IMR-90 (cell line): ENCODE measurements around the gene SLC6A2. TPM values are rescaled to one million over a fixed set of nuclear protein-coding genes. Genes with fewer than 3 reads are reported as not detected.

Experiments used
- ATAC-seq: fragments of 200-7000 bp; cut with Tn5 transposase; 2 replicates; pipeline ENCODE4 v1.9.1; 2020; ENCODE audit warnings: low read depth, mild to moderate bottlenecking, moderate library complexity
- BruUV-seq: library from RNA; stranded (reverse); fragments of 400-500 nt; replicated peaks from 2 replicates; lab custom pipeline; 2021; lab: Mats Ljungman, UMichigan
- CTCF ChIA-PET: fragments of 300-600 bp; formaldehyde crosslinking; extraction: SDS; loops from one replicate; lab custom pipeline; 2021; ENCODE audit warnings: antibody characterized with exemption; lab: Yijun Ruan, JAX
- POLR2A ChIA-PET: fragments of 300-600 bp; sonication (Branson Sonifier 250); formaldehyde crosslinking; loops from one replicate; lab custom pipeline; 2022; ENCODE audit warnings: antibody characterized with exemption; ENCODE audit not compliant: unreplicated experiment; lab: Charles Lee
- DNase-seq: peaks from one replicate; pipeline ENCODE4 v3.0.0; 2013
- H2AFZ ChIP-seq: replicated peaks from 2 replicates; pipeline ENCODE3; 2013; ENCODE audit warnings: low read length, mild to moderate bottlenecking; ENCODE audit not compliant: poor library complexity
- H2AK5ac ChIP-seq: 2 replicates; pipeline ENCODE4 v1.6.1; 2013; ENCODE audit warnings: low read depth, low read length, inconsistent platforms
- H2AK9ac ChIP-seq: replicated peaks from 2 replicates; pipeline ENCODE3; 2013; ENCODE audit warnings: mild to moderate bottlenecking, low read depth, low read length, moderate library complexity; ENCODE audit not compliant: poor library complexity
- H2BK120ac ChIP-seq: 2 replicates; pipeline ENCODE4 v1.6.1; 2013; ENCODE audit warnings: low read depth, low read length, inconsistent platforms
- H2BK15ac ChIP-seq: 3 replicates; pipeline ENCODE4 v1.6.1; 2013; ENCODE audit warnings: low read depth, low read length, inconsistent platforms
- H2BK20ac ChIP-seq: 2 replicates; pipeline ENCODE4 v1.6.1; 2013; ENCODE audit warnings: low read depth, mild to moderate bottlenecking, inconsistent platforms, low read length, moderate library complexity
- H2BK5ac ChIP-seq: 2 replicates; pipeline ENCODE4 v1.6.1; 2013; ENCODE audit warnings: mild to moderate bottlenecking, low read depth, low read length, inconsistent platforms; ENCODE audit not compliant: poor library complexity, severe bottlenecking
- H3K14ac ChIP-seq: replicated peaks from 2 replicates; pipeline ENCODE4 v1.6.1; 2013; ENCODE audit warnings: low read depth, low read length, inconsistent platforms
- H3K18ac ChIP-seq: 2 replicates; pipeline ENCODE4 v1.6.1; 2013; ENCODE audit warnings: low read depth, low read length, control low read depth
- H3K23ac ChIP-seq: 2 replicates; pipeline ENCODE4 v1.6.1; 2013; ENCODE audit warnings: low read depth, low read length, inconsistent platforms
- H3K27ac ChIP-seq: 2 replicates; pipeline ENCODE4 v1.5.1; 2013; ENCODE audit warnings: mild to moderate bottlenecking, control low read depth, low read length; ENCODE audit not compliant: insufficient read depth
- H3K27me3 ChIP-seq: 2 replicates; pipeline ENCODE4 v1.6.1; 2013; ENCODE audit warnings: low read length; ENCODE audit not compliant: control insufficient read depth, insufficient read depth
- H3K36me3 ChIP-seq: 2 replicates; pipeline ENCODE4 v1.6.1; 2013; ENCODE audit warnings: low read length, mixed read lengths; ENCODE audit not compliant: control insufficient read depth, insufficient read depth
- H3K4ac ChIP-seq: 2 replicates; pipeline ENCODE4 v1.6.1; 2013; ENCODE audit warnings: low read depth, low read length, inconsistent platforms
- H3K4me1 ChIP-seq: 2 replicates; pipeline ENCODE4 v1.6.1; 2013; ENCODE audit warnings: low read length, mixed read lengths; ENCODE audit not compliant: control insufficient read depth, insufficient read depth
- H3K4me2 ChIP-seq: 2 replicates; pipeline ENCODE4 v1.6.1; 2013; ENCODE audit warnings: low read depth, mild to moderate bottlenecking, control low read depth, low read length, moderate library complexity
- H3K4me3 ChIP-seq: 2 replicates; pipeline ENCODE4 v1.5.1; 2013; ENCODE audit warnings: low read depth, mild to moderate bottlenecking, control low read depth, low read length, moderate library complexity; ENCODE audit not compliant: insufficient read depth
- H3K56ac ChIP-seq: 2 replicates; pipeline ENCODE4 v1.6.1; 2013; ENCODE audit warnings: low read length, inconsistent platforms; ENCODE audit not compliant: insufficient read depth; ENCODE audit errors: extremely low read depth
- H3K79me1 ChIP-seq, 2 experiments: 2 replicates each; pipeline ENCODE4 v1.6.1; 2013; ENCODE audit warnings: low read length in 2 of 2, inconsistent platforms in 1 of 2, low read depth in 1 of 2
- H3K9ac ChIP-seq: 2 replicates; pipeline ENCODE4 v1.6.1; 2013; ENCODE audit warnings: low read depth, low read length, control low read depth
- H3K9me1 ChIP-seq: 2 replicates; pipeline ENCODE4 v1.6.1; 2013; ENCODE audit warnings: low read length, inconsistent platforms; ENCODE audit not compliant: insufficient read depth
- H3K9me3 ChIP-seq: 2 replicates; pipeline ENCODE4 v1.6.1; 2013; ENCODE audit warnings: low read length; ENCODE audit not compliant: control insufficient read depth, insufficient read depth
- H4K20me1 ChIP-seq: 2 replicates; pipeline ENCODE4 v1.6.1; 2013; ENCODE audit warnings: low read length, inconsistent platforms; ENCODE audit not compliant: insufficient read depth
- H4K5ac ChIP-seq: 2 replicates; pipeline ENCODE4 v1.6.1; 2013; ENCODE audit warnings: mild to moderate bottlenecking, low read depth, low read length, control low read depth
- H4K8ac ChIP-seq, 2 experiments: 2 replicates each; pipeline ENCODE4 v1.6.1; 2013; ENCODE audit warnings: low read depth in 2 of 2, low read length in 2 of 2, control low read depth in 1 of 2, inconsistent platforms in 1 of 2
- H4K91ac ChIP-seq: 2 replicates; pipeline ENCODE4 v1.6.1; 2013; ENCODE audit warnings: low read depth, low read length, inconsistent platforms; ENCODE audit not compliant: insufficient read depth
- MXI1 ChIP-seq: IDR thresholded peaks from 2 replicates; pipeline ENCODE4 v1.6.1; 2012; ENCODE audit warnings: low read depth, mild to moderate bottlenecking, low read length, moderate library complexity, borderline replicate concordance
- NFE2L2 ChIP-seq: fragments of 150-350 bp; IDR thresholded peaks from 2 replicates; pipeline ENCODE4 v1.6.1; 2016; ENCODE audit warnings: low read depth, mild to moderate bottlenecking, low read length
- SMC3 ChIP-seq: fragments of 150-350 bp; IDR thresholded peaks from 2 replicates; pipeline ENCODE4 v1.6.1; 2016; ENCODE audit warnings: low read depth, mild to moderate bottlenecking, antibody characterized with exemption, low read length, moderate library complexity
- dilution Hi-C: fragments of 300-500 bp; cut with HindIII; formaldehyde crosslinking; loops from one replicate; pipeline ENCODE4 v1.14.3; 2018; ENCODE audit warnings: low sequenced_read_pairs; ENCODE audit not compliant: unreplicated experiment
- in situ Hi-C: fragments of 300-500 bp; cut with MboI; formaldehyde crosslinking; loops from 3 replicates; pipeline ENCODE4 v1.14.3; 2019; ENCODE audit warnings: low sequenced_read_pairs, inconsistent platforms, mixed read lengths
- intact Hi-C: fragments of 100-400 bp; cut with micrococcal nuclease; formaldehyde crosslinking; loops from 2 replicates; pipeline ENCODE4 v1.10.0; 2022
- polyA plus RNA-seq, 3 experiments: library from polyadenylated mRNA; depleted of rRNA; stranded (reverse); fragments of >200 nt; gene quantifications; 2 replicates each; pipeline ENCODE4 v1.2.3, GENCODE V29; 2012; ENCODE audit warnings: low replicate concordance in 1 of 3
- total RNA-seq: library from RNA; depleted of rRNA; stranded (reverse); fragments of >200 nt; gene quantifications from 2 replicates; pipeline ENCODE4 v1.2.3, GENCODE V29; 2012

The SLC6A2 gene
- total and polyA plus RNA-seq, 2 of the 4 experiments (the other 2 are of a cell fraction): not detected

DNA sequence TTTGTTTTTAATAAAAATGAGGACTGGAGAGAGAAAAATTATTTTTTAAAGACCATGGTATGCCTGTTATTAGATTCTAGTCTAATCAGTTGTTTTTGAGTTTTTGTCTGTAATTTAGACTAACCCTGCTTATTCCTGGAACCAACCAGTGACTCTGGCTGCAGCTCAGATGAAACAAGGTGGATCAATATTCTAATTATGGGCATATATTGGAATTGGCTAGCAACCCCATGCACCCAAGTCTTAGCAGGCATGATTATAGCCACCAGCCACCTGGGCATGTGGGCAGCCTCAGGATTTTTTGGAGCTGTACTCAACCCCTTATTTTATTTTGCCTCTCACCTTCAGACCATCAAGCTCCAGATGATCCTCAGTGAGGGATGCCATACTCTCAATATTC is 21.6 kb upstream of the SLC6A2 start:
- no TSS peak for BruUV-seq
- Histone ChIP-seq H3K9me3 (no peaks in the 10 kb centered on the region; the same call in none of the 2 replicates), H3K9me1 (no peaks in the 10 kb centered on the region), H4K8ac (no peak overlapping the region), H3K18ac (no peak overlapping the region), H4K91ac (no peak overlapping the region), H2AK9ac (no peak overlapping the region), H3K14ac (no peak overlapping the region), H3K9ac (no peak overlapping the region), H3K36me3 (no peaks in the 10 kb centered on the region), H2AFZ (no peak overlapping the region), H3K27me3 (peaks cover 44% of the 10 kb centered on the region), H3K23ac (no peak overlapping the region), H3K4me3 (no peak overlapping the region), H4K20me1 (no peaks in the 10 kb centered on the region), H2BK15ac (no peak overlapping the region), H3K4me2 (no peak overlapping the region), H3K4me1 (no peaks in the 10 kb centered on the region), H2BK120ac (no peak overlapping the region), H2BK5ac (no peak overlapping the region), H2BK20ac (no peak overlapping the region), H2AK5ac (no peak overlapping the region), H3K27ac (no peak overlapping the region), H4K5ac (no peak overlapping the region), H3K56ac (no peak overlapping the region), H3K4ac (no peak overlapping the region), H3K79me1 (no peaks in the 10 kb centered on the region)
- no peak for ATAC-seq
- intact Hi-C loops: no loop called here
- dilution Hi-C loops: no loop called here
- ChIA-PET CTCF (interaction anchor here (0.6 kb wide), 1 partner anchor 786 kb away, joined by 3 read pairs; no protein-coding TSS in a partner anchor), POLR2A (no interaction called here)
- in situ Hi-C loops: no loop called here
- no peak for TF ChIP-seq SMC3
- TF ChIP-seq MXI1: no peak
- TF ChIP-seq NFE2L2: no peak
- DNase-seq: no peak
